B cell (primary cell): ENCODE measurements around the gene ANKRD30A. TPM values are rescaled to one million over a fixed set of nuclear protein-coding genes. Genes with fewer than 3 reads are reported as not detected.

Experiments
- ATAC-seq: fragments of 200-7000 bp; cut with Tn5 transposase; one replicate; pipeline ENCODE4 v1.10.0; 2021; ENCODE audit warnings: low read depth, mild to moderate bottlenecking, moderate number of reproducible peaks, moderate library complexity
- CTCF ChIA-PET: fragments of 350-600 bp; sonication (Branson Sonifier 250); formaldehyde crosslinking; loops from one replicate; lab custom pipeline; 2021; ENCODE audit warnings: antibody characterized with exemption, inconsistent platforms; lab: Charles Lee
- POLR2A ChIA-PET: fragments of 350-600 bp; sonication (Branson Sonifier 250); formaldehyde crosslinking; loops from one replicate; lab custom pipeline; 2021; ENCODE audit warnings: antibody characterized with exemption; lab: Charles Lee
- DNase-seq: peaks from one replicate; pipeline ENCODE4 v3.0.0; 2013
- H2AFZ ChIP-seq: 2 replicates; pipeline ENCODE4 v1.6.1; 2012; ENCODE audit warnings: mild to moderate bottlenecking, low read depth, low read length; ENCODE audit not compliant: insufficient read depth, poor library complexity, severe bottlenecking
- H3K27ac ChIP-seq, 2 donors: 1 replicate in 1 of 2; 2 replicates in 1 of 2; pipeline ENCODE4 v1.5.1; 2012 to 2013; ENCODE audit warnings: low read length in 2 of 2, mild to moderate bottlenecking in 2 of 2, moderate library complexity in 1 of 2
- H3K27me3 ChIP-seq, 4 experiments: fragments of 200-600 bp in 1 of 4; sonication (generic) in 1 of 4; replicated peaks in 1 of 4; 1 replicate in 2 of 4; 2 replicates in 2 of 4; pipeline versions ENCODE4 v1.6.1 to v1.7.0; 2013 to 2016; ENCODE audit warnings: low read length in 3 of 4, mild to moderate bottlenecking in 2 of 4, mixed read lengths in 1 of 4, moderate library complexity in 1 of 4; ENCODE audit not compliant: insufficient read depth in 4 of 4, control insufficient read depth in 3 of 4; ENCODE audit errors: control extremely low read depth in 1 of 4
- H3K36me3 ChIP-seq, 2 experiments: replicated peaks in 1 of 2; 1 replicate in 1 of 2; 2 replicates in 1 of 2; pipeline versions ENCODE4 v1.6.1 to v1.7.1; 2013; ENCODE audit warnings: low read length in 1 of 2; ENCODE audit not compliant: insufficient read depth in 2 of 2, control insufficient read depth in 1 of 2; ENCODE audit errors: control extremely low read depth in 1 of 2, extremely low read depth in 1 of 2
- H3K4me1 ChIP-seq, 2 donors: fragments of 200-600 bp in 1 of 2; sonication (generic) in 1 of 2; 1 replicate in 1 of 2; 2 replicates in 1 of 2; pipeline versions ENCODE4 v1.5.1 to v1.6.1; 2013 to 2017; ENCODE audit warnings: low read length in 2 of 2; ENCODE audit not compliant: control insufficient read depth in 2 of 2, insufficient read depth in 2 of 2
- H3K4me2 ChIP-seq: replicated peaks from 2 replicates; pipeline ENCODE3; 2012; ENCODE audit warnings: mild to moderate bottlenecking, low read depth, low read length; ENCODE audit not compliant: poor library complexity, severe bottlenecking
- H3K4me3 ChIP-seq, 5 experiments: fragments of 200-600 bp in 1 of 5; sonication (generic) in 1 of 5; 1 replicate in 3 of 5; 2 replicates in 2 of 5; pipeline versions ENCODE4 v1.5.1 to v1.7.0; 2011 to 2016; ENCODE audit warnings: low read length in 4 of 5, mild to moderate bottlenecking in 4 of 5, low read depth in 2 of 5, control low read depth in 1 of 5, moderate library complexity in 1 of 5; ENCODE audit not compliant: insufficient read depth in 1 of 5; ENCODE audit errors: control extremely low read depth in 1 of 5, extremely low read depth in 1 of 5
- H3K79me2 ChIP-seq: fragments of 200-600 bp; sonication (generic); one replicate; pipeline ENCODE4 v1.6.0; 2016; ENCODE audit warnings: low read length; ENCODE audit not compliant: control insufficient read depth, insufficient read depth
- H3K9ac ChIP-seq: fragments of 200-600 bp; sonication (generic); 2 replicates; pipeline ENCODE4 v1.6.1; 2017; ENCODE audit warnings: mild to moderate bottlenecking, low read length, moderate library complexity
- H3K9me3 ChIP-seq, 3 donors: one replicate each; pipeline versions ENCODE4 v1.6.1 to v1.7.1; 2013; ENCODE audit warnings: low read length in 2 of 3; ENCODE audit not compliant: control insufficient read depth in 2 of 3, insufficient read depth in 1 of 3; ENCODE audit errors: control extremely low read depth in 1 of 3
- H4K20me1 ChIP-seq: 2 replicates; pipeline ENCODE4 v1.6.0; 2012; ENCODE audit warnings: mild to moderate bottlenecking, low read length; ENCODE audit not compliant: insufficient read depth, control insufficient read depth, poor library complexity, severe bottlenecking
- H3K27ac Mint-ChIP-seq: one replicate; pipeline ENCODE4 v1.8.0; 2021; ENCODE audit warnings: mixed read lengths
- H3K27me3 Mint-ChIP-seq: one replicate; pipeline ENCODE4 v1.8.0; 2021; ENCODE audit warnings: mixed read lengths
- H3K4me1 Mint-ChIP-seq: one replicate; pipeline ENCODE4 v1.8.0; 2021; ENCODE audit warnings: mixed read lengths
- H3K4me3 Mint-ChIP-seq: one replicate; pipeline ENCODE4 v1.8.0; 2021; ENCODE audit warnings: mixed read lengths
- H3K9me3 Mint-ChIP-seq: one replicate; pipeline ENCODE4 v1.8.0; 2022; ENCODE audit warnings: mixed read lengths; ENCODE audit not compliant: insufficient read depth
- EZH2 ChIP-seq: IDR thresholded peaks from 2 replicates; pipeline ENCODE4 v1.6.1; 2012; ENCODE audit warnings: borderline replicate concordance, low read depth, mild to moderate bottlenecking, moderate library complexity, low read length; ENCODE audit not compliant: insufficient read depth, poor library complexity, severe bottlenecking
- WGBS: methylation state at CpG from one replicate; pipeline ENCODE4 v1.1.5; 2013; ENCODE audit warnings: missing lambda C conversion rate; ENCODE audit not compliant: insufficient coverage; 5-methylcytosine and 5-hydroxymethylcytosine counted together
- intact Hi-C: fragments of 100-400 bp; cut with micrococcal nuclease; formaldehyde crosslinking; loops from one replicate; pipeline ENCODE4 v1.10.0; 2022
- polyA plus RNA-seq: library from polyadenylated mRNA; depleted of rRNA; stranded (reverse); fragments of >200 nt; gene quantifications from 2 replicates; pipeline ENCODE4 v1.2.3, GENCODE V29; 2012
- total RNA-seq, 2 donors: library from RNA; stranded (reverse); fragments of 120-200 nt in 1 of 2; gene quantifications; 1 replicate in 1 of 2; 2 replicates in 1 of 2; pipeline versions ENCODE4 v1.2.3 to v1.2.4, GENCODE V29; 2013 to 2022
- TF ChIP-seq, protein P1 (sequence below): fragments of 200-600 bp; IDR thresholded peaks from one replicate; pipeline ENCODE4 v1.8.0; 2022; ENCODE audit warnings: antibody characterized with exemption, mild to moderate bottlenecking

The ANKRD30A gene
- total and polyA plus RNA-seq, 2 donors (not counting 1 experiment from before 2014, with no cell fraction given): not detected

DNA sequence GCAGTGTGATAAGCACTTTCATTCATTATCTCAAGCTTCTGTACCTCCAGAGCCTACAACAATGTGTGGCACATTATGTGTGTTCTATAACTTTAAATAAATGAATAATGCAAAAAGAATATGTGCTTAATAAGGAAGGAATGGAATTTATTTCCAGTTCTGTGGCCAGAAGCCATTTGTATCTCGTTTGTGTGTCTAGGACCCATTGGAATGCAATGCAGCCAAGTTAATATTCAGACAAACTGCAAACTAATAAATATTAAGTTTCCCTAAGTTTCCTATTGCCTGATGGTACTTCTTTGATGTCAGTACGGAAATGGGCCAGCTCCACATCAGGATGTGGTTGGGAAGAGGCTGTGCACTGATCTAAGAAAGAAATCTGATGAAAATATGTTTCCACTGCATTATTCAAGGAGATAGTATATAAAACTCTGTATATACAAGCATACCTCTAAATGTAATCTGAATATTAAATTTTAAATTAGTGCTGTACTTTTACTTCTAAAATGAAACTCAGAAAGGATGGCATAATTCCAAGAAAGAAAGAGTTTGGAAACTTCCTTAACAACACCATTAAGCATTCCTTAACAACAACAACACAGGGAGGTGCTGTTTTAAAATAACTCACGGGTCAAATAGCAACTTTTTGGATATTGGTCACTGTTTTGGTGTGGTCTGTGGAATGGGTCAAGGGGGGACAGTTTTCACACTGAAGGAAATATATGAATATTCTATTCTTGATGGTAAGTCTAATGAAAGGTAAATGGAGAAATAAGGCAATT lies 29.4 kb upstream of the ANKRD30A start:
- H3K9ac ChIP-seq: no peak overlapping the region
- CTCF ChIA-PET: no interaction called here
- intact Hi-C loops: no loop called here

DNA sequence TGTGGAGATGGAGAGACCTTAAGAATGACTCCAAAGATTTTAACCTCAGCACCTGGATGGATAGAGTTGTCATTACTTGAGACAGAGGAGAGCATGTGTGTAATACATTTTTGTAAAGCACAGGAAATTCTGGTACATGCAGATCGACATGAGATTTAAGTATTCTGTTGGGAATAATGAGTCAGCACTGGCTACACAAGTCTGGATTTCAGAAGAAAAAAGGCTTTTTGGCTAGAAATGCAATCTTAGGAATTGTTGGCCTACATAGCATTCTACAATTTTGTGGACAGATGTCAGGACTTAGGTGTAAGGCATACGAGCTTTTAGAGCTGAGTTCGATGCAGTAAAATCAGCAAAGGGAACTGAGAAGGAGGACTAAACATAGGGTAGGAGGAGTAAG lies 24.1 kb upstream of the ANKRD30A start:
- Histone ChIP-seq H4K20me1 (no peaks in the 10 kb centered on the region), H3K4me3 (no peak overlapping the region), H3K27me3 (no peaks in the 10 kb centered on the region), H3K9me3 (no peaks in the 10 kb centered on the region), H3K27ac (no peak overlapping the region), H3K79me2 (no peaks in the 10 kb centered on the region), H2AFZ (no peak overlapping the region), H3K4me2 (no peak overlapping the region), H3K4me1 (no peaks in the 10 kb centered on the region), H3K9ac (no peak overlapping the region), H3K36me3 (no peaks in the 10 kb centered on the region)
- no peaks in the 10 kb centered on the region for H3K4me1 Mint-ChIP-seq
- TF ChIP-seq EZH2: no peak
- TF ChIP-seq, protein P1, sequence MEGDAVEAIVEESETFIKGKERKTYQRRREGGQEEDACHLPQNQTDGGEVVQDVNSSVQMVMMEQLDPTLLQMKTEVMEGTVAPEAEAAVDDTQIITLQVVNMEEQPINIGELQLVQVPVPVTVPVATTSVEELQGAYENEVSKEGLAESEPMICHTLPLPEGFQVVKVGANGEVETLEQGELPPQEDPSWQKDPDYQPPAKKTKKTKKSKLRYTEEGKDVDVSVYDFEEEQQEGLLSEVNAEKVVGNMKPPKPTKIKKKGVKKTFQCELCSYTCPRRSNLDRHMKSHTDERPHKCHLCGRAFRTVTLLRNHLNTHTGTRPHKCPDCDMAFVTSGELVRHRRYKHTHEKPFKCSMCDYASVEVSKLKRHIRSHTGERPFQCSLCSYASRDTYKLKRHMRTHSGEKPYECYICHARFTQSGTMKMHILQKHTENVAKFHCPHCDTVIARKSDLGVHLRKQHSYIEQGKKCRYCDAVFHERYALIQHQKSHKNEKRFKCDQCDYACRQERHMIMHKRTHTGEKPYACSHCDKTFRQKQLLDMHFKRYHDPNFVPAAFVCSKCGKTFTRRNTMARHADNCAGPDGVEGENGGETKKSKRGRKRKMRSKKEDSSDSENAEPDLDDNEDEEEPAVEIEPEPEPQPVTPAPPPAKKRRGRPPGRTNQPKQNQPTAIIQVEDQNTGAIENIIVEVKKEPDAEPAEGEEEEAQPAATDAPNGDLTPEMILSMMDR: no peak
- ATAC-seq (no peak), DNase-seq (no peak)
- 100% methylated on average over 2 of the region's 3 CpGs for whole genome bisulfite sequencing
- H3K27me3 Mint-ChIP-seq: no peaks in the 10 kb centered on the region
- POLR2A ChIA-PET: no interaction called here
- H3K9me3 Mint-ChIP-seq: peaks cover 12% of the 10 kb centered on the region
- intact Hi-C loops: no loop called here
- H3K4me3 Mint-ChIP-seq: no peak overlapping the region
- H3K27ac Mint-ChIP-seq: no peak overlapping the region
- CTCF ChIA-PET: no interaction called here

More for the DNA sequence above, 29.4 kb upstream of the ANKRD30A start:
- Histone ChIP-seq H3K36me3 (no peaks in the 10 kb centered on the region), H3K27me3 (no peaks in the 10 kb centered on the region), H3K27ac (no peak overlapping the region), H3K4me1 (no peaks in the 10 kb centered on the region), H3K4me3 (no peak overlapping the region), H4K20me1 (no peaks in the 10 kb centered on the region), H3K9me3 (peaks cover 0 to 6% (median 3%) of the 10 kb centered on the region in 3 donors), H2AFZ (no peak overlapping the region), H3K79me2 (no peaks in the 10 kb centered on the region), H3K4me2 (no peak overlapping the region)
- no CpG with 5 or more reads among the region's 3 CpGs for WGBS
- ATAC-seq (no peak), DNase-seq (no peak)
- Mint-ChIP-seq H3K9me3 (peaks cover 6% of the 10 kb centered on the region), H3K27me3 (no peaks in the 10 kb centered on the region), H3K4me3 (no peak overlapping the region), H3K27ac (no peak overlapping the region), H3K4me1 (no peaks in the 10 kb centered on the region)
- POLR2A ChIA-PET: no interaction called here
- TF ChIP-seq, protein P1: no peak
- TF ChIP-seq EZH2: no peak
